Measurements from ENCODE around the gene COX7A2.
A peak's percentile ranks its signal among the peaks of the same experiment; 100 is the strongest.

The COX7A2 gene

DNA sequence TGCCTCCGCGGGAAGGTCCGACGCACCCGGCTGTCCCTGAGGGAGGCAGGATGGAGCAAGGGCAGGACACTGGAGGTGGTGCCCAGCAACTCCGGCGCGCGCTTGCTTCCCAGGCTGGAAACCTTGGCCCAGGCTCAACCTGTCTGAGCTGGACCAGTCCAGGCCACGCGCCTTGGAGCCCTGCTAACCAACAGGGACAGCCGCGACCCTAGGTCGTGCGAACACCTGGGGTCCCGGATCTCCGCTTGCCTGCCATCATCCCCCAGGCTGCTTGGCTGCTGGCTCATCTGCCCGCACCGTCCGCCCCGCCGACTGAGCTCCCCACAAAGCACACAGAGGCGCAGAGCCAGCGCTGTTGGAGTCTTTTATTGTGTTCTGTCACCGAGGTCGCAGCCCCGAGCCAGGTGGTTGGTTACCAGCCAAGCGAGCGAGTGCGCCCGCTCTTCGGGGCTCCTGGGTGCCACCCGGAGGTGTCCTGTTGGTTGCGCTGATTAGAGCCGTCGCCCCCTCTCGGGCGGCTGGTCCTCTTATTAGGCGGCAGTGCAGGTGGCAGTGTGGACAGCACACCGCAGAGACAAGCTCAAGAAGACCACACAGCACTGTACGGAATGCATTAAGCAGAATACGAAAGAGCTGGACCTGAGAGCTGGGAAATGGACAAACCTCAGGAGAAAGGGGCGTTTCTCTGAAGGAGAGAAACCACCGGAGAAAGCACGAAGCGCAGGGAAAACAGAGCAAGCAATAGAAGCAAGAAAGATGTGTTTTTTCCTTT lies 41.5 kb downstream of the COX7A2 start:
- H3K27ac ChIP-seq: no peak overlapping the region
- peak; percentile 11 for DNase-seq
- peak overlapping the region; percentile 2; the same call in 1 of the 2 replicates for H3K4me3 ChIP-seq (ENCODE audit: low read depth, low read length)
- no peaks in the 10 kb centered on the region for H3K9me3 ChIP-seq (ENCODE audit: severe bottlenecking)
- no peaks in the 10 kb centered on the region for H3K36me3 ChIP-seq
- TF ChIP-seq CTCF (IDR thresholded peaks at IDR 0.05; ENCODE audit: low read depth, low read length): 0 out of 2 replicates have a peak, but pooled peaks have one; percentile 19
- peaks cover 78% of the 10 kb centered on the region for H3K27me3 ChIP-seq (ENCODE audit: insufficient read depth, low read depth, severe bottlenecking)

GRCh38 chr6:75201021-75201420 lies 42.6 kb downstream of the COX7A2 start:
- Histone ChIP-seq H3K36me3 (no peaks in the 10 kb centered on the region), H3K4me3 (ENCODE audit: low read depth, low read length) (no peak overlapping the region), H3K27me3 (ENCODE audit: insufficient read depth, low read depth, severe bottlenecking) (peaks cover 73% of the 10 kb centered on the region), H3K27ac (no peak overlapping the region), H3K9me3 (ENCODE audit: severe bottlenecking) (no peaks in the 10 kb centered on the region)
- no peak for TF ChIP-seq CTCF (IDR thresholded peaks at IDR 0.05; ENCODE audit: low read depth, low read length)
- DNase-seq: no peak

- no peak overlapping the region for H3K4me3 ChIP-seq (ENCODE audit: low read depth, low read length)
These were observed 43.7 kb downstream of the COX7A2 start for GRCh38 chr6:75199889-75200288.

GRCh38 chr6:75196081-75196687 lies 47.4 kb downstream of the COX7A2 start:
- Histone ChIP-seq H3K36me3 (no peaks in the 10 kb centered on the region), H3K4me3 (ENCODE audit: low read depth, low read length) (no peak overlapping the region), H3K27me3 (ENCODE audit: insufficient read depth, low read depth, severe bottlenecking) (peaks cover 25% of the 10 kb centered on the region), H3K9me3 (ENCODE audit: severe bottlenecking) (no peaks in the 10 kb centered on the region), H3K27ac (no peak overlapping the region)
- no peak for DNase-seq
- no peak for TF ChIP-seq CTCF (IDR thresholded peaks at IDR 0.05; ENCODE audit: low read depth, low read length)

More at GRCh38 chr6:75199889-75200288, 43.7 kb downstream of the COX7A2 start:
- no peak for TF ChIP-seq CTCF (IDR thresholded peaks at IDR 0.05; ENCODE audit: low read depth, low read length)
- peaks cover 62% of the 10 kb centered on the region for H3K27me3 ChIP-seq (ENCODE audit: insufficient read depth, low read depth, severe bottlenecking)
- DNase-seq: no peak
- H3K9me3 ChIP-seq (ENCODE audit: severe bottlenecking): no peaks in the 10 kb centered on the region
- no peak overlapping the region for H3K27ac ChIP-seq
- H3K36me3 ChIP-seq: no peaks in the 10 kb centered on the region

DNA sequence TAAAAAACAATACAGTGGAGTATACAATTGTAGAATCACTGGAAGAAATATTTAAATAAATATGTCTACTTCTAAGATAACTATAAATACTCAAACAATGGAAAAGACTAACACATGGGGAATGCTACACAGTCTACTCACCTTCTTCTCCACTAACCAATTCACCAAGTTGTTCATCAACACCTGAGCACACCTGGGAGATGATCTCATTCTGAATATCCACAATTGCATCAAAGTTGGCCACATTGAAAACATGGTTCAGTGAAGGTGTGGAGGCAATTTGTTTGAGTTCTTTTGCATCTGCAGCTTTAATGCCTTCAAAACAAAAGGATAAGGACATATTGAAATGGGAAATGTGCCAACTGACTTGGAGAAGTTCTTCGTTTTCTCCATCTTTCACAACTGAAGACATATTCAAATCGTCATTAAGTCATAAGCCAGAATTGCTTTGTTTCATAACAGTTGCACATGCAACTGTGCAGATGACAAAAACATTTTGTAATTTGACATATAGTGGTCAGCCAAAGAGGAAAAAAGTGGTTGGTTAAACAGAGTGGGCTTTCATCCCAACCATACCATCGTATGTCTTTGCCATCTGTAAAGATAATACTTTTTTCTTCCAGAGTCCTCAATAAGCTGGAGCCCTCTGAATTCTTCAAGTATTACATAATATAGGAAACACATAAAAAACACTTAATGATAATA lies 55.2 kb downstream of the COX7A2 start:
- no peaks in the 10 kb centered on the region for H3K36me3 ChIP-seq

More for the DNA sequence above, 55.2 kb downstream of the COX7A2 start:
- no peak for TF ChIP-seq CTCF (IDR thresholded peaks at IDR 0.05; ENCODE audit: low read depth, low read length)
- no peaks in the 10 kb centered on the region for H3K9me3 ChIP-seq (ENCODE audit: severe bottlenecking)
- no peak overlapping the region for H3K27ac ChIP-seq
- peaks cover 30% of the 10 kb centered on the region for H3K27me3 ChIP-seq (ENCODE audit: insufficient read depth, low read depth, severe bottlenecking)
- no peak overlapping the region for H3K4me3 ChIP-seq (ENCODE audit: low read depth, low read length)
- no peak for DNase-seq
